Measurements from ENCODE around the gene FOXK1.

DNA sequence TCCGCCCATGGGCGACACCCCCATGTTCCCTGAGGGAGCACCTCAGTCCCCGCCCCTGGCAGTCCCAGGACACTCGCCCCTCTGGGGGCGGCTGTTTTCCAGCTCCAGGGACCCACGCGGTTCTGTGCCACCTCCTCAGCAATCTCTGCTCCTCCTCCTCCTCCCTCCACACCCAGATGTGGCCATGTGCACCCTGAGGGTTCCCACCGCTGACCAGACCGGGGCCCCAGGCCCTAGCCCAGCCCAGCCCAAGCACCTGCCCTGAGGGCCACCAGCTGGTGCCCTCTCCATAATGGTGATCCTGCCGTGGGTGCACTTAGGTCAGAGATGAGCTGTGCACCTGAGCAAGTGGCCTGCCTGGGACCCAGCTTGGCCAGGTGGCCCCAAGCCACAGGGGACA, 118.4 kb downstream of the FOXK1 start:
- no peak for TF ChIP-seq POLR2A (IDR thresholded peaks at IDR 0.05; ENCODE audit: low read depth, low read length)
- TF ChIP-seq POLR2AphosphoS5 (IDR thresholded peaks at IDR 0.05; ENCODE audit: low read depth, low read length): no peak
